Right cardiac atrium (tissue), 5 donors: ENCODE measurements around the gene UBXN1. TPM values are rescaled to one million over a fixed set of nuclear protein-coding genes. Genes with fewer than 3 reads are reported as not detected.

Source experiments
- ATAC-seq, 2 donors: fragments of 200-7000 bp; cut with Tn5 transposase; one replicate each; pipeline versions ENCODE4 v1.8.0 to v1.9.1; 2020; ENCODE audit warnings: moderate library complexity in 2 of 2, mild to moderate bottlenecking in 1 of 2
- DNase-seq, 3 donors: peaks; one replicate each; pipeline ENCODE4 v3.0.0-alpha.2; 2020
- H3K27ac ChIP-seq: one replicate; pipeline ENCODE4 v1.5.1; 2013; ENCODE audit warnings: mild to moderate bottlenecking, low read length, control low read depth, moderate library complexity
- H3K27me3 ChIP-seq: one replicate; pipeline ENCODE4 v1.6.1; 2013; ENCODE audit not compliant: control insufficient read depth, insufficient read depth
- H3K4me1 ChIP-seq: one replicate; pipeline ENCODE4 v1.6.1; 2013; ENCODE audit warnings: low read length; ENCODE audit not compliant: control insufficient read depth, insufficient read depth
- H3K4me3 ChIP-seq: one replicate; pipeline ENCODE4 v1.5.1; 2013; ENCODE audit warnings: low read length, control low read depth
- H3K9me3 ChIP-seq: one replicate; pipeline ENCODE4 v1.6.1; 2013; ENCODE audit warnings: low read length; ENCODE audit not compliant: control insufficient read depth
- WGBS: extraction: QIAGEN DNeasy Blood & Tissue Kit; methylation state at CpG from one replicate; pipeline ENCODE4 v1.1.7; 2013; 5-methylcytosine and 5-hydroxymethylcytosine counted together
- intact Hi-C, 4 donors: fragments of 100-400 bp; cut with DNase I; formaldehyde crosslinking; loops; one replicate each; pipeline versions ENCODE4 v1.11.0 to v1.14.0; 2022 to 2023
- polyA plus RNA-seq: library from polyadenylated mRNA; stranded (reverse); fragments of 200-250 nt; gene quantifications from one replicate; pipeline ENCODE4 v1.2.3, GENCODE V29; 2013
- total RNA-seq, 4 donors: library from RNA; stranded (reverse); fragmentation: NEBNext Ultra II Directional; extraction: Animal tissue kit (Norgen Biotek cat#: 25700); gene quantifications; one replicate each; pipeline ENCODE4 v1.2.1, GENCODE V29; 2021
- donor health status: healthy with polysubstance abuse.
- donor health status: DM: no; HTN: yes; CAD: no.
- donor health status: DM: no; HTN: no; CAD: no.
- donor health status: DM: no; HTN: yes; CAD: no; lungs with severe emphysema.
- donor health status: DM: yes; HTN: yes; CAD: no.

Gene UBXN1
- total and polyA plus RNA-seq, 5 donors, result 76.6 to 101 (median 84.5) TPM

GRCh38 chr11:62632492-62632891 lies 46.4 kb downstream of the UBXN1 start:
- ATAC-seq (no peak), DNase-seq (no peak)
- Histone ChIP-seq H3K9me3 (no peaks in the 10 kb centered on the region), H3K27ac (no peak overlapping the region), H3K27me3 (no peaks in the 10 kb centered on the region), H3K4me1 (no peaks in the 10 kb centered on the region), H3K4me3 (no peak overlapping the region)
- 83% methylated on average over 6 of the region's 6 CpGs for WGBS
- intact Hi-C loops, result no loop called here

- 87% methylated on average over 3 of the region's 3 CpGs for whole genome bisulfite sequencing
- H3K27ac ChIP-seq, result no peak overlapping the region
- intact Hi-C loops, result no loop called here
- no peak for DNase-seq
- no peaks in the 10 kb centered on the region for H3K4me1 ChIP-seq
- ATAC-seq, result no peak
- no peaks in the 10 kb centered on the region for H3K9me3 ChIP-seq
- no peak overlapping the region for H3K4me3 ChIP-seq
- H3K27me3 ChIP-seq, result no peaks in the 10 kb centered on the region
These were observed 51.2 kb downstream of the UBXN1 start for GRCh38 chr11:62627713-62628112.

Other genes with a start within 250 kb of the UBXN1 start
- gene AHNAK, start 132.3 kb downstream of the UBXN1 start, total RNA-seq, result 100 to 1,000 TPM; 289 to 371 (median 320) TPM
- gene AHNAK, start 132.3 kb downstream of the UBXN1 start, polyA plus RNA-seq, result 78.1 TPM
- gene EEF1G, start 105.2 kb downstream of the UBXN1 start, total RNA-seq, result 1,000 to 10,000 TPM in 1 of 4 donors, 100 to 1,000 TPM in 3; 807 to 1,060 (median 897) TPM
- gene EEF1G, start 105.2 kb downstream of the UBXN1 start, polyA plus RNA-seq, result 770 TPM
- 10 to 100 TPM in 3 of 4 donors, 1 to 10 TPM in 1; 8.0 to 15.3 (median 11.5) TPM for gene TUT1, start 87.5 kb downstream of the UBXN1 start, total RNA-seq
- 10.7 TPM for gene TUT1, start 87.5 kb downstream of the UBXN1 start, polyA plus RNA-seq
- gene MTA2, start 77.2 kb downstream of the UBXN1 start, total RNA-seq, result 10 to 100 TPM; 34.8 to 47.6 (median 38.3) TPM
- 24.1 TPM for gene MTA2, start 77.2 kb downstream of the UBXN1 start, polyA plus RNA-seq
- 10 to 100 TPM; 23.5 to 33.3 (median 26.7) TPM for gene EML3, start 66.3 kb downstream of the UBXN1 start, total RNA-seq
- gene EML3, start 66.3 kb downstream of the UBXN1 start, polyA plus RNA-seq, result 23.9 TPM
- 1 to 10 TPM; 6.1 to 7.9 (median 6.6) TPM for gene ROM1, start 65.8 kb downstream of the UBXN1 start, total RNA-seq
- gene ROM1, start 65.8 kb downstream of the UBXN1 start, polyA plus RNA-seq, result 7.9 TPM
- 10 to 100 TPM; 10.7 to 23.1 (median 16.7) TPM for gene B3GAT3, start 57.1 kb downstream of the UBXN1 start, total RNA-seq
- gene B3GAT3, start 57.1 kb downstream of the UBXN1 start, polyA plus RNA-seq, result 18.7 TPM
- gene GANAB, start 32.5 kb downstream of the UBXN1 start, total RNA-seq, result 100 to 1,000 TPM; 112 to 137 (median 122) TPM
- 66.5 TPM for gene GANAB, start 32.5 kb downstream of the UBXN1 start, polyA plus RNA-seq
- 10 to 100 TPM; 10.4 to 13.3 (median 11.8) TPM for gene INTS5, start 25.8 kb downstream of the UBXN1 start, total RNA-seq
- 6.1 TPM for gene INTS5, start 25.8 kb downstream of the UBXN1 start, polyA plus RNA-seq
- gene C11orf98, start 13.9 kb downstream of the UBXN1 start, total RNA-seq, result 10 to 100 TPM; 30.6 to 41.1 (median 35.2) TPM
- 79.7 TPM for gene C11orf98, start 13.9 kb downstream of the UBXN1 start, polyA plus RNA-seq
- 1 to 10 TPM; 6.6 to 9.5 (median 7.3) TPM for gene CSKMT, start 13.8 kb downstream of the UBXN1 start, total RNA-seq
- gene CSKMT, start 13.8 kb downstream of the UBXN1 start, polyA plus RNA-seq, result 5.2 TPM
- gene UQCC3, start 7.4 kb downstream of the UBXN1 start, total RNA-seq, result 1 to 10 TPM; 5.2 to 8.6 (median 6.5) TPM
- 12.9 TPM for gene UQCC3, start 7.4 kb downstream of the UBXN1 start, polyA plus RNA-seq
- gene LBHD1, start 6.8 kb downstream of the UBXN1 start, total RNA-seq, result 1 to 10 TPM; 3.2 to 5.8 (median 3.6) TPM
- gene LBHD1, start 6.8 kb downstream of the UBXN1 start, polyA plus RNA-seq, result 7.3 TPM
- 1 to 10 TPM; 1.4 to 3.3 (median 2.3) TPM for gene LRRN4CL, start 10.5 kb upstream of the UBXN1 start, total RNA-seq
- 3.0 TPM for gene LRRN4CL, start 10.5 kb upstream of the UBXN1 start, polyA plus RNA-seq
- gene BSCL2, start 28.4 kb upstream of the UBXN1 start, total RNA-seq, result 10 to 100 TPM; 20.0 to 27.6 (median 26.5) TPM
- gene BSCL2, start 28.4 kb upstream of the UBXN1 start, polyA plus RNA-seq, result 34.3 TPM
- not detected for gene GNG3, start 28.6 kb upstream of the UBXN1 start, total RNA-seq
- 0.57 TPM for gene GNG3, start 28.6 kb upstream of the UBXN1 start, polyA plus RNA-seq
- gene HNRNPUL2, start 48.4 kb upstream of the UBXN1 start, total RNA-seq, result 10 to 100 TPM; 29.3 to 37.2 (median 35.5) TPM
- 33.2 TPM for gene HNRNPUL2, start 48.4 kb upstream of the UBXN1 start, polyA plus RNA-seq
- 10 to 100 TPM; 11.7 to 17.0 (median 14.6) TPM for gene TTC9C, start 49.4 kb upstream of the UBXN1 start, total RNA-seq
- gene TTC9C, start 49.4 kb upstream of the UBXN1 start, polyA plus RNA-seq, result 18.4 TPM
- 10 to 100 TPM in 2 of 4 donors, 1 to 10 TPM in 2; 7.8 to 14.5 (median 9.5) TPM for gene ZBTB3, start 75.1 kb upstream of the UBXN1 start, total RNA-seq
- gene ZBTB3, start 75.1 kb upstream of the UBXN1 start, polyA plus RNA-seq, result 4.0 TPM
- 10 to 100 TPM; 34.4 to 43.3 (median 37.4) TPM for gene POLR2G, start 82.5 kb upstream of the UBXN1 start, total RNA-seq
- 51.1 TPM for gene POLR2G, start 82.5 kb upstream of the UBXN1 start, polyA plus RNA-seq
- gene TAF6L, start 92.3 kb upstream of the UBXN1 start, total RNA-seq, result 10 to 100 TPM in 1 of 4 donors, 1 to 10 TPM in 3; 8.0 to 17.1 (median 9.6) TPM
- gene TAF6L, start 92.3 kb upstream of the UBXN1 start, polyA plus RNA-seq, result 10.4 TPM
- gene TMEM179B, start 108.3 kb upstream of the UBXN1 start, total RNA-seq, result 10 to 100 TPM; 19.2 to 21.8 (median 19.7) TPM
- 29.7 TPM for gene TMEM179B, start 108.3 kb upstream of the UBXN1 start, polyA plus RNA-seq
- 10 to 100 TPM; 12.7 to 17.2 (median 16.3) TPM for gene TMEM223, start 112.9 kb upstream of the UBXN1 start, total RNA-seq
- 29.5 TPM for gene TMEM223, start 112.9 kb upstream of the UBXN1 start, polyA plus RNA-seq
- gene NXF1, start 126.4 kb upstream of the UBXN1 start, total RNA-seq, result 10 to 100 TPM; 40.3 to 56.4 (median 47.1) TPM
- gene NXF1, start 126.4 kb upstream of the UBXN1 start, polyA plus RNA-seq, result 45.8 TPM
- 10 to 100 TPM; 20.1 to 27.8 (median 21.8) TPM for gene STX5, start 153.0 kb upstream of the UBXN1 start, total RNA-seq
- gene STX5, start 153.0 kb upstream of the UBXN1 start, polyA plus RNA-seq, result 14.4 TPM
- gene TEX54, start 153.8 kb upstream of the UBXN1 start, total RNA-seq, result not detected
- not detected for gene TEX54, start 153.8 kb upstream of the UBXN1 start, polyA plus RNA-seq
- gene WDR74, start 160.5 kb upstream of the UBXN1 start, total RNA-seq, result 10 to 100 TPM; 24.8 to 28.7 (median 26.6) TPM
- 17.9 TPM for gene WDR74, start 160.5 kb upstream of the UBXN1 start, polyA plus RNA-seq
- gene SLC3A2, start 201.8 kb upstream of the UBXN1 start, total RNA-seq, result 10 to 100 TPM; 40.2 to 64.1 (median 40.5) TPM
- gene SLC3A2, start 201.8 kb upstream of the UBXN1 start, polyA plus RNA-seq, result 28.1 TPM
- under 1 TPM in 2 of 4 donors, not detected in 2; 0.09 to 0.24 TPM for gene CHRM1, start 242.3 kb upstream of the UBXN1 start, total RNA-seq
- gene CHRM1, start 242.3 kb upstream of the UBXN1 start, polyA plus RNA-seq, result 0.07 TPM